Prostate gland (tissue), 2 donors: ENCODE measurements around the gene PUS7L.

Experiments used
- POLR2A ChIP-seq: fragments of 450-650 bp; IDR thresholded peaks from one replicate; pipeline ENCODE4 v1.6.1; 2016; ENCODE audit warnings: antibody characterized with exemption, mild to moderate bottlenecking
- POLR2AphosphoS5 ChIP-seq: sonication (generic); formaldehyde crosslinking; IDR thresholded peaks from one replicate; pipeline ENCODE4 v1.6.1; 2017; ENCODE audit warnings: antibody characterized with exemption
- TF ChIP-seq, protein P1 (sequence below), 4 experiments: fragments of 200-600 bp in 2 of 4; fragments of 450-650 bp in 2 of 4; sonication (generic) in 2 of 4; IDR thresholded peaks; 1 replicate in 3 of 4; 2 replicates in 1 of 4; pipeline ENCODE4 v1.5.1; 2016 to 2019; ENCODE audit warnings: antibody characterized with exemption in 4 of 4, mild to moderate bottlenecking in 2 of 4, moderate library complexity in 2 of 4

GRCh38 chr12:43692064-43692463 lies 66.5 kb downstream of the PUS7L start:
- TF ChIP-seq POLR2AphosphoS5 (no peak), POLR2A (no peak)
- TF ChIP-seq, protein P1, sequence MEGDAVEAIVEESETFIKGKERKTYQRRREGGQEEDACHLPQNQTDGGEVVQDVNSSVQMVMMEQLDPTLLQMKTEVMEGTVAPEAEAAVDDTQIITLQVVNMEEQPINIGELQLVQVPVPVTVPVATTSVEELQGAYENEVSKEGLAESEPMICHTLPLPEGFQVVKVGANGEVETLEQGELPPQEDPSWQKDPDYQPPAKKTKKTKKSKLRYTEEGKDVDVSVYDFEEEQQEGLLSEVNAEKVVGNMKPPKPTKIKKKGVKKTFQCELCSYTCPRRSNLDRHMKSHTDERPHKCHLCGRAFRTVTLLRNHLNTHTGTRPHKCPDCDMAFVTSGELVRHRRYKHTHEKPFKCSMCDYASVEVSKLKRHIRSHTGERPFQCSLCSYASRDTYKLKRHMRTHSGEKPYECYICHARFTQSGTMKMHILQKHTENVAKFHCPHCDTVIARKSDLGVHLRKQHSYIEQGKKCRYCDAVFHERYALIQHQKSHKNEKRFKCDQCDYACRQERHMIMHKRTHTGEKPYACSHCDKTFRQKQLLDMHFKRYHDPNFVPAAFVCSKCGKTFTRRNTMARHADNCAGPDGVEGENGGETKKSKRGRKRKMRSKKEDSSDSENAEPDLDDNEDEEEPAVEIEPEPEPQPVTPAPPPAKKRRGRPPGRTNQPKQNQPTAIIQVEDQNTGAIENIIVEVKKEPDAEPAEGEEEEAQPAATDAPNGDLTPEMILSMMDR (IDR thresholded peaks at IDR 0.05), result no peak
